ENCODE measurements around the gene THSD7A. TPM values are rescaled to one million over a fixed set of nuclear protein-coding genes. Genes with fewer than 3 reads are reported as not detected.

Gene THSD7A
- polyA plus RNA-seq, 1 experiment = 0.06 TPM

DNA sequence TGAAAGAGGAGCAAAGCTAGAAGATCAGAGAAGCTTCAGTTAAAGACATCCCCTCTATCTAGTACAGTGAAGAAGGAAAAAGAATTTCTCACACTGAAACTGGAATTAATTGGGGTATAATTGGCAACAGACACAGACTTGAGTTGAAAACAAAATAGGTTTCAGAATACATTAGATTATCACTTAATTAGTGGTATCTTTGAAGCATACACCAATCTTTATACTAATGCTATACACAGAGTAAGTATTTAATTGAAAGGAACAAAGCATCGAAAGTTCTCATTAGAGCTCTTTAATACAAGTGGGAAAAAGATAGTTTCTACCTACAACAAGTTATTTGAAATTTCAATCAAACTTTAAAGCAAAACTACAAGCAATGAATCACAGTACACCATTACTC lies 128.2 kb downstream of the THSD7A start:
- Histone ChIP-seq H3K27me3 (ENCODE audit: control insufficient read depth, insufficient read depth, low read length) (no peaks in the 10 kb centered on the region), H3K4me3 (ENCODE audit: low read depth, low read length) (no peak overlapping the region), H3K27ac (ENCODE audit: low read depth, low read length) (no peak overlapping the region), H3K9me3 (ENCODE audit: control insufficient read depth, insufficient read depth, low read length) (no peaks in the 10 kb centered on the region)
- TF ChIP-seq, protein P1, sequence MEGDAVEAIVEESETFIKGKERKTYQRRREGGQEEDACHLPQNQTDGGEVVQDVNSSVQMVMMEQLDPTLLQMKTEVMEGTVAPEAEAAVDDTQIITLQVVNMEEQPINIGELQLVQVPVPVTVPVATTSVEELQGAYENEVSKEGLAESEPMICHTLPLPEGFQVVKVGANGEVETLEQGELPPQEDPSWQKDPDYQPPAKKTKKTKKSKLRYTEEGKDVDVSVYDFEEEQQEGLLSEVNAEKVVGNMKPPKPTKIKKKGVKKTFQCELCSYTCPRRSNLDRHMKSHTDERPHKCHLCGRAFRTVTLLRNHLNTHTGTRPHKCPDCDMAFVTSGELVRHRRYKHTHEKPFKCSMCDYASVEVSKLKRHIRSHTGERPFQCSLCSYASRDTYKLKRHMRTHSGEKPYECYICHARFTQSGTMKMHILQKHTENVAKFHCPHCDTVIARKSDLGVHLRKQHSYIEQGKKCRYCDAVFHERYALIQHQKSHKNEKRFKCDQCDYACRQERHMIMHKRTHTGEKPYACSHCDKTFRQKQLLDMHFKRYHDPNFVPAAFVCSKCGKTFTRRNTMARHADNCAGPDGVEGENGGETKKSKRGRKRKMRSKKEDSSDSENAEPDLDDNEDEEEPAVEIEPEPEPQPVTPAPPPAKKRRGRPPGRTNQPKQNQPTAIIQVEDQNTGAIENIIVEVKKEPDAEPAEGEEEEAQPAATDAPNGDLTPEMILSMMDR (IDR thresholded peaks at IDR 0.05; ENCODE audit: low read depth, low read length) = no peak
- DNase-seq (ENCODE audit: low read depth, low spot score) = no peak
- POLR2A ChIA-PET = no interaction called here
- CTCF ChIA-PET = no interaction called here

- DNase-seq (ENCODE audit: low read depth, low spot score) = no peak
- CTCF ChIA-PET = no interaction called here
- Histone ChIP-seq H3K4me3 (ENCODE audit: low read depth, low read length) (no peak overlapping the region), H3K9me3 (ENCODE audit: control insufficient read depth, insufficient read depth, low read length) (no peaks in the 10 kb centered on the region), H3K27ac (ENCODE audit: low read depth, low read length) (no peak overlapping the region), H3K27me3 (ENCODE audit: control insufficient read depth, insufficient read depth, low read length) (no peaks in the 10 kb centered on the region)
- POLR2A ChIA-PET = no interaction called here
- TF ChIP-seq, protein P1 (IDR thresholded peaks at IDR 0.05; ENCODE audit: low read depth, low read length) = no peak
Observed at GRCh38 chr7:11702938-11703337, 129.1 kb downstream of the THSD7A start.

DNA sequence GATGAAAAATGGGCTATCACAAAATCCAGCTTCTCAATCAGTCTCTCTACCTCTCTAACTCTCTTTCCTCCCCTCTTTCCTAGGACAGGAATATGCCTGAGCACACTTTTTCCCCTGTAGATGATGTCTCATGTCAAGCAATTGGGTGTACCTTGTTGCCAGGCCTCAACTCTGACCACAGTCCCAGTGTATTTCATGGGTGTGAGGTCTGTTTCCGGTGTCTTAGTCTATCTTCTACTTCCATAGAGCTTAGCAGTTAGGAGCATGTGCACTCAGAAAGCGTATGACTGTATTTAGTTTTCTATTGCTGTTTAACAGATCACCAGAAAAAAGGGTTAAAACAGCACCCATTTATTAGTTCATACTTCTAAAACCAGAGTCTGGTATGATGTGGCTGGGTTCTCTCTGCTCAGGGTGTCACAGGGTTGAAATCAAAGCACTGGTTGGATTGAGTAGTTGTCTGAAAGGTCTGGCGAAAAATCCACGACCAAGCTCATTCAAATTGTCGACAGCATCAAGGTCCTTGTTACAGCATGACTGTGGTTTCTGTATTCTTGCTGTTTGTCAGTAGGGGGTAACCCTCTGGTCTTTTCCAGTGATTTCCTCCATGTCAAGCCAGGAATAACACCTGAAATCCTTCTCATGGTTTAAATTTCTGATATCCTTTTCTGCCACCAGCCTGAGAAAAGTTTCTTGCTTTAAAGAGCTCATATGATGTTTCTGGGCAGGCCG lies 130.0 kb downstream of the THSD7A start:
- CTCF ChIA-PET = no interaction called here
- POLR2A ChIA-PET = no interaction called here
- TF ChIP-seq, protein P1 (IDR thresholded peaks at IDR 0.05; ENCODE audit: low read depth, low read length) = no peak
- DNase-seq (ENCODE audit: low read depth, low spot score) = no peak
- Histone ChIP-seq H3K9me3 (ENCODE audit: control insufficient read depth, insufficient read depth, low read length) (no peaks in the 10 kb centered on the region), H3K27ac (ENCODE audit: low read depth, low read length) (no peak overlapping the region), H3K4me3 (ENCODE audit: low read depth, low read length) (no peak overlapping the region), H3K27me3 (ENCODE audit: control insufficient read depth, insufficient read depth, low read length) (no peaks in the 10 kb centered on the region)

- H3K27ac ChIP-seq (ENCODE audit: low read depth, low read length) = no peak overlapping the region
- no peak overlapping the region for H3K4me3 ChIP-seq (ENCODE audit: low read depth, low read length)
- ChIA-PET POLR2A (no interaction called here), CTCF (no interaction called here)
- no peaks in the 10 kb centered on the region for H3K27me3 ChIP-seq (ENCODE audit: control insufficient read depth, insufficient read depth, low read length)
- DNase-seq (ENCODE audit: low read depth, low spot score) = no peak
- TF ChIP-seq, protein P1 (IDR thresholded peaks at IDR 0.05; ENCODE audit: low read depth, low read length) = no peak
- no peaks in the 10 kb centered on the region for H3K9me3 ChIP-seq (ENCODE audit: control insufficient read depth, insufficient read depth, low read length)
Observed at GRCh38 chr7:11699666-11700065, 132.3 kb downstream of the THSD7A start.

DNA sequence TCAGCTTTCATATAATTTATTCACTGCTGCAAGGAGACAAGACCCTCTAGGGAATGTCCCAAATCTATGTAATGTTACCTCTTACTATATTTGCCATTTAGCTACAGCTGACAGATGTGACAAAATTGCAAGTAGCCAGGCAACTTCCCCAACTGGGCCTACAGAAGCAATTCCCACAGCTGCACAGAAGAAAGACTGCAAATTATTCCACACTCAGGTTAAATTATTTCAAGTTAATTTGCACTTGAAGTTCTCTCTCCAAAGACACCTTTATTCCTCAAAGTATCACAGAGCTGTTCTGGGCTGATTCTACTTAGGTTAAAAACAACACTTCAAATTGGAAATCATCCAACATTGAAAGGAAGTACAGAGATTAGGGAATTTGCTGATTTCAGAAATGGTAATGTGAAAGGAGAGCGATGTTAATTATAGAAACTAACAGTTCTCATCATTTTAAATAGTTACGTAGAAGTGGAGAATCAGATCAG lies 133.6 kb downstream of the THSD7A start:
- CTCF ChIA-PET = no interaction called here
- TF ChIP-seq, protein P1 (IDR thresholded peaks at IDR 0.05; ENCODE audit: low read depth, low read length) = no peak
- no peaks in the 10 kb centered on the region for H3K27me3 ChIP-seq (ENCODE audit: control insufficient read depth, insufficient read depth, low read length)
- DNase-seq (ENCODE audit: low read depth, low spot score) = no peak
- H3K9me3 ChIP-seq (ENCODE audit: control insufficient read depth, insufficient read depth, low read length) = no peaks in the 10 kb centered on the region
- H3K27ac ChIP-seq (ENCODE audit: low read depth, low read length) = no peak overlapping the region
- no peak overlapping the region for H3K4me3 ChIP-seq (ENCODE audit: low read depth, low read length)
- POLR2A ChIA-PET = no interaction called here
